ENCODE data around the gene IRAK2. TPM values are rescaled to one million over a fixed set of nuclear protein-coding genes. Genes with fewer than 3 reads are reported as not detected.
"Not testable (repeated sequence)": the region's sequence is repeated elsewhere in the genome, so short reads cannot be mapped to it uniquely, and the experiment has no call there.

IRAK2 gene
- total RNA-seq, result 1.9 TPM
- long read RNA-seq, partial matches to known transcripts, result 0 of 4 reads
- long read RNA-seq, other reads (novel, unspliced or antisense), result 1 of 4 reads

GRCh38 chr3:10164546-10165393 is at the start of gene IRAK2:
Gene IRAK2 (plus strand): TSS chr3:10164919. CDS start chr3:10164955, 36 bp downstream.
- intact Hi-C loops (cut with DNase I), result loop anchor here (1.0 to 2.0 kb wide), 2 partner anchors 36 to 61 kb away; no protein-coding TSS in a partner anchor
- DNase-seq (ENCODE audit: low spot score), result peak; percentile 92

DNA sequence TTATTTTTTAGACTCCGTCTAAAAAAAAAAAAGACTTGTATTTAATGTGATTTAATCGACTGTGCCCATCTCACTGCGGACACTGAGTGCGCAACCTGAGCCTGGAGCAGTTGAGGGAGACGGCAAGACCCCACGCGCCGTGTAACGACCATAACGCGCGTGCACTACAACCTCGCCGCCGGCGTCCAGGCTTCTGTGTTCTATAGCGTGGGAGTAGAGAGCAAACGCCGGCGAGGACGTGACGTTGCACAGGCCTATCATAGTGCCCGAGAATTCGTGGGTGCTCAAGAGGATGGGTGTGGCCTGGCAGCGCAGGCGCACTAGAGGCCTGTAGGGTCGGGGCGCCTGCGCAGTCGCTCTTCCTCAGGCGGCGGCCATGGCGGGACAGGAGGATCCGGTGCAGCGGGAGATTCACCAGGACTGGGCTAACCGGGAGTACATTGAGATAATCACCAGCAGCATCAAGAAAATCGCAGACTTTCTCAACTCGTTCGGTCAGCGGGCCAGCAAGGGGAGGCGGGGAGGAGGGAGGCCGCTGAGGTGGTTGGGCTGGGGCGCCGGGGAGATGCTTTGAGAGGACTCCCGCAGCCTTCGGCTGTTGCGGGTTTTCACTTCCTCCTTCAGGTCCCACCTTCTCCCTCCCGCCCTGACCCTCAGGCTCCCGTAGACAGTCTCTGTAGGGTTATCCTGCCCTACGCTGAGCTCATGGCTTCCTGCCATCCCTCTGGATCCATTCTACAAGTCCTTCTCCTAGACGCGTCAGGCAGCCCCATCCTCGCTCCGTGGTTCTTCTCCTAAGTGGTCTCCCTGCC is 49.2 kb upstream of the IRAK2 start, which contains the start of gene BRK1:
TSS of gene BRK1 (plus strand) at position 350 of the 812 bp plus-strand sequence. CDS start at position 377, 27 bp downstream.
- intact Hi-C loops (cut with DNase I), result loop anchor here (2.0 to 5.0 kb wide), 3 partner anchors 27 to 108 kb away; partner anchors contain the start of gene FANCD2
- DNase-seq (ENCODE audit: low spot score), result peak; percentile 97

- intact Hi-C loops (cut with DNase I), result loop anchor here (2.0 to 5.0 kb wide), 3 partner anchors 27 to 109 kb away; partner anchors contain the start of gene FANCD2
- no peak for DNase-seq (ENCODE audit: low spot score)
Observed at GRCh38 chr3:10116138-10116460, 48.6 kb upstream of the IRAK2 start.

DNA sequence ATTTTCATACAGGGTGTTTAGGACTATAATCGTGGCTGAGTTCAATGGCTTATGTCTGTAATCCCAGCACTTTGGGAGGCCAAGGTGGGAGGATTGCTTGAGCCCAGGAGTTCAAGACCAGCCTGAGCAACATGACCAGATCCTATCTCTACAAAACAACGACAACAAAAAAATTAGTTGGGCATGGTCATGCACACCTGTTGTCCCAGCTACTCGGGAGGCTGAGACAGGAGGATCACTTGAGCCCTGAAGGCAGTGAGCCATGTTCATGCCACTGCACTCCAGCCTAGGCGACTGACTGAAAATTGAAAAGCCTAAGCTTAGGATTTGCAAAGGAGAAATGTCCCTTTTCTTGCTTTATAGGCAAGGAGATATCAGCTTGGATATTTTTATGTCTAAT is 47.8 kb upstream of the IRAK2 start:
- intact Hi-C loops (cut with DNase I), result loop anchor here (2.0 to 5.0 kb wide), 3 partner anchors 26 to 110 kb away; partner anchors contain the start of gene FANCD2
- DNase-seq (ENCODE audit: low spot score), result no peak

GRCh38 chr3:10119376-10119775 is 45.3 kb upstream of the IRAK2 start:
- DNase-seq (ENCODE audit: low spot score), result no peak
- intact Hi-C loops (cut with DNase I), result loop anchor here (5.0 kb wide), 2 partner anchors 92 to 112 kb away; partner anchors contain the start of gene FANCD2

DNA sequence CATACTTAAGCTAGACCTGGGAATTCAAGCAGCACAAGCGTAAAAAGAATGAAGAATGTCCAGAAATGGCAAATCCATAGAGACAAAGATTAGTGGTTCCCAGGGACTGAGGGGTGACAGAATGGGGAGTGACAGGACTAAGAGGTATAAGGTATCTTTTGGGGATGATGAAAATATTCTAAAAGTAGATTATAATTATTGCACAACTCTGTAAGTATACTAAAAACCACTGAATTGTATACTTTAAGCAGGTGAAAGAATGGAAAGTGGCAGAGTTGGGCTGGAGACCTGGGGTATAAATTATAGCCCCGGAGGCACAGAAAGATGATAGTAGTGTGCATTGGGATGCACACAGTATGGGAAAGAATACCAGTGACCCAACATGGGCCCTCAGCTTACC is 43.7 kb upstream of the IRAK2 start:
- DNase-seq (ENCODE audit: low spot score), result no peak
- intact Hi-C loops (cut with DNase I), result no loop called here

- intact Hi-C loops (cut with DNase I), result no loop called here
- no peak for DNase-seq (ENCODE audit: low spot score)
Observed at GRCh38 chr3:10122724-10123123, 42.0 kb upstream of the IRAK2 start.

DNA sequence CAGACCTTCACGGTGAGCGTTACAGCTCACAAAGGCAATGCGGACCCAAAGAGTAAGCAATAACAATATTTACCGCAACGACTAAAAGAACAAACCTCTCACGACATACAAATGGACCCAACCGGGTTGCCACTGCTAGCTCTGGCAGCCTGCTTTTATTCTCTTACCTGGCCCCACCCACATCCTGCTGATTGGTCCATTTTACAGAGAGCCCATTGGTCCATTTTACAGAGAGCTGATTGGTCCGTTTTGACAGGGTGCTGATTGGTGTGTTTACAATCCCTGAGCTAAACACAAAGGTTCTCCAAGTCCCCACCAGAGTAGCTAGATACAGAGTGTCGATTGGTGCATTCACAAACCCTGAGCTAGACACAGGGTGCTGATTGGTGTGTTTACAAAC is 28.8 kb upstream of the IRAK2 start:
- intact Hi-C loops (cut with DNase I), result not testable (repeated sequence)

GRCh38 chr3:10136426-10137005 is 28.2 kb upstream of the IRAK2 start:
- no peak for DNase-seq (ENCODE audit: low spot score)
- intact Hi-C loops (cut with DNase I), result no loop called here

More for the DNA sequence above, 28.8 kb upstream of the IRAK2 start:
- not testable (repeated sequence) for DNase-seq (ENCODE audit: low spot score)

DNA sequence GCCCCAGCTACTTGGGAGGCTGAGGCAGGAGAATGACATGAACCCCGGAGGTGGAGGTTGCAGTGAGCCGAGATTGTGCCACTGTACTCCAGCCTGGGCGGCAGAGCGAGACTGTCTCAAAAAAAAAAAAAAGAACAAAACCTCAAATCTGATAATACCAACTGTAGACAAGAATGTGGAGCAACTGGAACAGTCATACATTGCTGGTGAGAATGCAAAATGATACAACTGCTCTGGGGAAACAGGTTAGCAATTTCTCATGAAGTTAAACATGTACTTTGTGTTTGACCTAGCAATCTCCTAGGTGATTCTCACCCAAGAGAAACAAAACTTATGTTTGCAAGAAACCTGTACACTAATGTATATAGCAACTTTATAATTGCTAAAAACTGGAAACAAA is 27.5 kb upstream of the IRAK2 start:
- intact Hi-C loops (cut with DNase I), result no loop called here
- no peak for DNase-seq (ENCODE audit: low spot score)

- intact Hi-C loops (cut with DNase I), result no loop called here
Observed at GRCh38 chr3:10140996-10141546, 23.6 kb upstream of the IRAK2 start.

GRCh38 chr3:10142707-10143560 is 21.8 kb upstream of the IRAK2 start:
- intact Hi-C loops (cut with DNase I), result loop anchor here (2.0 kb wide), 1 partner anchor 26 kb away; no protein-coding TSS in a partner anchor
- no peak for DNase-seq (ENCODE audit: low spot score)

More at GRCh38 chr3:10140996-10141546, 23.6 kb upstream of the IRAK2 start:
- no peak for DNase-seq (ENCODE audit: low spot score)

- intact Hi-C loops (cut with DNase I), result no loop called here
- no peak for DNase-seq (ENCODE audit: low spot score)
Observed at GRCh38 chr3:10145685-10146084, 19.0 kb upstream of the IRAK2 start.

DNA sequence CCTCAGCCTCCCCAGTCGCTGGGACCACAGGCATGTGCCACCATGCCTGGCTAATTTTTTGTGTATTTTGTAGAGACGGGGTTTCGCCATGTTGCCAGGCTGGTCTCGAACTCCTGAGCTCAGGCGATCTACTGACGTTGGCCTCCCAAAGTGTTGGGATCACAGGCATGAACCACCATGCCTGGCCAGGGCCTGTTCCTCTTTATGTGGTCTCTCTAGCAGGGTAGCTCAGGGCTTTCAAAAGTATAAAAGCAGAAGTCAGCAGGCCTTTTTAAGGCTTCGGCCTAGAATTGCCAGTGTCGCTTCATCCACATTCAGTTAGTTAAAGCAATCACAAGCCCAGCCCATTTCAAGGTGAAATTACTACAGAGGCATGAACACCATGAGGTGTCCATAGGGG is 15.5 kb upstream of the IRAK2 start:
- intact Hi-C loops (cut with DNase I), result no loop called here
- no peak for DNase-seq (ENCODE audit: low spot score)

GRCh38 chr3:10150987-10151386 is 13.7 kb upstream of the IRAK2 start:
- no peak for DNase-seq (ENCODE audit: low spot score)
- intact Hi-C loops (cut with DNase I), result no loop called here

DNA sequence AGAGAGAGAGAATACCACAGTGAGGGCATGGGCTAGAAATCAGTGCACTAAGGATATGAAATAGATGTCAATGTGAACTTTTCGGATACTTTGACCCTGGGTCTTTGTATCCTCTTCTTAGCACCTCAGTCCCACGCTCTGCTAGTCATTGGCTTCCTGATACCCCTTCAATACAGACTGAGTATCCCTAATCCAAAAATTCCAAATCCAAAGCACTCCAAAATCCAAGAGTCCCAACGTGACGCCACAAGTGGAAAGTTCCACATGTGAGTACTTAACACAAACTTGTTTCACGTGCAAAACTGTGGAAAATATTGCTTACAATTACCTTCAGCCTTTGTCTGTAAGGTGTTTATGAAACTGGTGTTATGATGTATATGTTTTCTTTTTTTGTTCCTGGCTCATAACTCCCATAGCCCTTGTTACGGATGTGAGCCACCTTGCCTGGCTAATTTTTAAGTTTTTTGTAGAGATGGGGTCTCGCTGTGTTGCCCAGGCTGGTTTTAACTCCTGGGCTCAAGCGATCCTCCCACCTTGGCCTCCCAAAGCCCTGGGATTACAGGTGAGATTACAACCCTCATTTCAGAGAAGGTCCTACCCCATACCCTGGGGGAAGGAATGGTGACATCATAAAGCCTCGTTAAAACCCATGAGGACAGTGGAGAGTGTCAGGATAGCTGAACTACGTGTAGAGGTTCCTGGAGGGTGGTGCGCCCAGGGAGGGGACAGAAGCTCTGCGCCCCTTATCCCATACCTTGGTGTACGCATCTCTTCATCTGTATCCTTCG is 10.2 kb upstream of the IRAK2 start:
- DNase-seq (ENCODE audit: low spot score), result no peak
- intact Hi-C loops (cut with DNase I), result no loop called here

GRCh38 chr3:10155123-10155472 is 9.6 kb upstream of the IRAK2 start:
- DNase-seq (ENCODE audit: low spot score), result no peak

DNA sequence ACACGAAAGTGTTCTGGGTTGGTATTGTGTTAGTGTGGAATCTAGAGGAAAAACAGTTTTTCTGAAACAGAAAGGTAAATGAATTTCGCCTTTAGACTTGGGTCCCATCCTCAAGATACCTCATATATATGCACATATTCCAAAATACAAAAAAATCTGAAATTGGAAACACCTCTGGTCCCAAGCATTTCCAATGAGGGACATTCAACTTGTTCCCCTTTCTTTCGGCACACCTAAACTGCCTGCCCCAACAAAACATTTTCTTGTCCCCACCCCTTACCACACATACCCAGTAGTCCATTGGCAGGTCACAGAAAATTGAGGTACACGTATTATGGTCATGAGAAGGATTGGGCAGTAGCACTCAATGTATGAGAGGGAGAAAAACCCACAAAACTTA is 9.1 kb upstream of the IRAK2 start:
- DNase-seq (ENCODE audit: low spot score), result no peak
- intact Hi-C loops (cut with DNase I), result no loop called here

More at GRCh38 chr3:10155123-10155472, 9.6 kb upstream of the IRAK2 start:
- intact Hi-C loops (cut with DNase I), result no loop called here
